Glomerular visceral epithelial cell (primary cell): ENCODE data around the gene KDM2A.

Experiments used
- DNase-seq: peaks from one replicate; pipeline ENCODE4 v3.0.0-alpha.2; 2016; ENCODE audit errors: extremely low spot score

KDM2A gene

DNA sequence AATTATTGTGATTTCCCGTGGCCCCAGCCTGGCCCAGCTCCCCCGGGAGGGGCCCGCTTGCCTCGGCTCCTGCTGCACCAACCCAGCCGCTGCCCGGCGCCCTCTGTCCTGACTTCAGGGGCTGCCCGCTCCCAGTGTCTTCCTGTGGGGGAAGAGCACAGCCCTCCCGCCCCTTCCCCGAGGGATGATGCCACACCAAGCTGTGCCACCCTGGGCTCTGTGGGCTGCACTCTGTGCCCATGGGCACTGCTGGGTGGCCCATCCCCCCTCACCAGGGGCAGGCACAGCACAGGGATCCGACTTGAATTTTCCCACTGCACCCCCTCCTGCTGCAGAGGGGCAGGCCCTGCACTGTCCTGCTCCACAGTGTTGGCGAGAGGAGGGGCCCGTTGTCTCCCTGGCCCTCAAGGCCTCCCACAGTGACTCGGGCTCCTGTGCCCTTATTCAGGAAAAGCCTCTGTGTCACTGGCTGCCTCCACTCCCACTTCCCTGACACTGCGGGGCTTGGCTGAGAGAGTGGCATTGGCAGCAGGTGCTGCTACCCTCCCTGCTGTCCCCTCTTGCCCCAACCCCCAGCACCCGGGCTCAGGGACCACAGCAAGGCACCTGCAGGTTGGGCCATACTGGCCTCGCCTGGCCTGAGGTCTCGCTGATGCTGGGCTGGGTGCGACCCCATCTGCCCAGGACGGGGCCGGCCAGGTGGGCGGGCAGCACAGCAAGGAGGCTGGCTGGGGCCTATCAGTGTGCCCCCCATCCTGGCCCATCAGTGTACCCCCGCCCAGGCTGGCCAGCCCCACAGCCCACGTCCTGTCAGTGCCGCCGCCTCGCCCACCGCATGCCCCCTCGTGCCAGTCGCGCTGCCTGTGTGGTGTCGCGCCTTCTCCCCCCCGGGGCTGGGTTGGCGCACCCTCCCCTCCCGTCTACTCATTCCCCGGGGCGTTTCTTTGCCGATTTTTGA is 166.8 kb downstream of the KDM2A start:
- no peak for DNase-seq

- DNase-seq: no peak
Observed at GRCh38 chr11:67286621-67287333, 167.7 kb downstream of the KDM2A start.

GRCh38 chr11:67287355-67288197 is 168.5 kb downstream of the KDM2A start:
- DNase-seq: no peak

DNA sequence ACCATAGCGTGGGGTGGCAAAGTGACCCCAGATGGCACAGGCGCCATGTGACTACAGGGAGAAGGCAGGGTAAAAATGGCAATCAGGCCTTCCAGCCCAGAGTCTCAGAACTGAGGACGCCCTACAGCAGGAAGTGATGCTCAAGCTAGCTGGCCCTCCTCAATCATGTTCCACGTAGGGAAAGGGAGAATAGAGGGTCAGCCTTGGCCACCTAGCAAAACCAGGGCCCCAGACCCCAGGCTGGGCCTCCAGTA is 169.1 kb downstream of the KDM2A start:
- DNase-seq: no peak

GRCh38 chr11:67288452-67289225 is 169.6 kb downstream of the KDM2A start:
- peak; percentile 86 for DNase-seq

- DNase-seq: no peak
Observed at GRCh38 chr11:67289226-67289650, 170.2 kb downstream of the KDM2A start, which contains the start of gene ANKRD13D. TSS of gene ANKRD13D (plus strand) at chr11:67289303. CDS start at chr11:67289461, 158 bp downstream.

DNA sequence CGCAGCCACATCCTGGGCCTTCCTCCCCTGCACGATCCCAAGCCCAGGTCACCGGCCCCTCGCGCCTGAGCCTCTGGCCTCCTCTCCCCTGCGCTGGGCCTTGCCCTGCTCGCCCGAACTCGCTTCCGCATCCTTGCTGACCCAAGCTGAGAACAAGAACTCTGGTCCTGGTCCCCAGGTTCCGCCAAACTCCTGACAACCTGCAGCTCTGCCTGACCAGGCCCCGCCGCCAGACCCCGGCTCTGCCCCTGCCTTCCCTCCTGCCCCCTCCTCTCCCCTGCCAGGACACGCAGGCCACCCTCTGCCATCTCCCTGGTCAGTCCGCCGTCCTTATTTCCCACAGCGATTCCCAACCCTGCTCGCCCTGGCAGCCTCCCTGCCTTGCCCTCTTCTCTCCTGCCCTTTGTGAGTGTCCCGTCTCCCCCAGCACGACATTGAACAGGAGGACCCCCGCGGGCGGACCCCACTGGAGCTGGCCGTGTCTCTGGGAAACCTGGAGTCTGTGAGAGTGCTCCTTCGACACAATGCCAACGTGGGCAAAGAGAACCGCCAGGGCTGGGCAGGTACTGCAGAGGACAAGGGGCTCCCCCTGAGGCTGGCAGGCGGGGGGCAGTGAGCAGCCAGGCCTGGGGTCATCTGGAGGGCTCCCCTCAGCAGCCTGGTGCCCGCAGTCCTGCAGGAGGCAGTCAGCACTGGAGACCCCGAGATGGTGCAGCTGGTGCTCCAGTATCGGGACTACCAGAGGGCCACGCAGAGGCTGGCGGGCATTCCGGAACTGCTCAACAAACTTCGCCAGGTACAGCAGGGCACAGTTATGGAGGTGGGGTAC is 170.8 kb downstream of the KDM2A start:
- DNase-seq: no peak

- no peak for DNase-seq
Observed at GRCh38 chr11:67290801-67291200, 171.7 kb downstream of the KDM2A start.

DNA sequence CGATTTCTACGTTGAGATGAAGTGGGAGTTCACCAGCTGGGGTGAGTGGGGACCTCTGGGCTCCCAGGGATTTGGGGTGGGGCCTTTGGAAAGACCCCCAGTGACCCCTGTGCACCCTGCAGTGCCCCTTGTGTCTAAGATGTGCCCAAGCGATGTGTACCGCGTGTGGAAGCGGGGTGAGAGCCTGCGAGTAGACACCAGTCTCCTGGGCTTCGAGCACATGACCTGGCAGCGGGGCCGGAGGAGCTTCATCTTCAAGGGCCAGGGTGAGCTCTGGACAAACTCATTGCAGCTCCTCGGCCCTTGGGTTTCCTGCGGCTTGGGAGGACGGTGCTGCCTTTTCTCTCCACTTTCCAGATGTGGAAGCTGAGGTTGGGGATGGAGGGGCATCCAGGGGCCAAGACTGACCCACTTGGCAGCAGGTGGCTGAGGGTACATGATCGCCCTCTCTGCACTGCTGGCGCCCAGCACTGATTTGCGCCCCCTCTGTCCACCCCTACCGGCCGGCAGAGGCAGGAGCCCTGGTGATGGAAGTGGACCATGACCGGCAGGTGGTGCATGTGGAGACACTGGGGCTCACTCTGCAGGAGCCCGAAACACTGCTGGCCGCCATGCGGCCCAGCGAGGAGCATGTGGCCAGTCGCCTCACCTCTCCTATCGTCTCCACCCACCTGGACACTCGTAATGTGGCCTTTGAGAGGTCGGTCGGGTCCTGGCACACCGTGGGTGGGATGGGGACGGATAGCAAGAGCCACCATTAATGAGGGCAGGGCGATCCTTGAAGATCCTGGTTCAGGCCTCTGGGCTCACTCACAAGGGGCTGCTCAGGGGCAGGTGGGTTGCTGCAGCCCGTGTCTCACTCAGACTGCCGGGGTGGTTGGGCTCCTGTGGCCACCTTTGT is 172.7 kb downstream of the KDM2A start:
- no peak for DNase-seq

- no peak for DNase-seq
Observed at GRCh38 chr11:67292671-67293070, 173.6 kb downstream of the KDM2A start.

GRCh38 chr11:67293090-67293489 is 174.0 kb downstream of the KDM2A start:
- peak; percentile 41 for DNase-seq

GRCh38 chr11:67295846-67296245 is 176.8 kb downstream of the KDM2A start:
- no peak for DNase-seq

GRCh38 chr11:67298786-67299185 is 179.7 kb downstream of the KDM2A start:
- DNase-seq: no peak

DNA sequence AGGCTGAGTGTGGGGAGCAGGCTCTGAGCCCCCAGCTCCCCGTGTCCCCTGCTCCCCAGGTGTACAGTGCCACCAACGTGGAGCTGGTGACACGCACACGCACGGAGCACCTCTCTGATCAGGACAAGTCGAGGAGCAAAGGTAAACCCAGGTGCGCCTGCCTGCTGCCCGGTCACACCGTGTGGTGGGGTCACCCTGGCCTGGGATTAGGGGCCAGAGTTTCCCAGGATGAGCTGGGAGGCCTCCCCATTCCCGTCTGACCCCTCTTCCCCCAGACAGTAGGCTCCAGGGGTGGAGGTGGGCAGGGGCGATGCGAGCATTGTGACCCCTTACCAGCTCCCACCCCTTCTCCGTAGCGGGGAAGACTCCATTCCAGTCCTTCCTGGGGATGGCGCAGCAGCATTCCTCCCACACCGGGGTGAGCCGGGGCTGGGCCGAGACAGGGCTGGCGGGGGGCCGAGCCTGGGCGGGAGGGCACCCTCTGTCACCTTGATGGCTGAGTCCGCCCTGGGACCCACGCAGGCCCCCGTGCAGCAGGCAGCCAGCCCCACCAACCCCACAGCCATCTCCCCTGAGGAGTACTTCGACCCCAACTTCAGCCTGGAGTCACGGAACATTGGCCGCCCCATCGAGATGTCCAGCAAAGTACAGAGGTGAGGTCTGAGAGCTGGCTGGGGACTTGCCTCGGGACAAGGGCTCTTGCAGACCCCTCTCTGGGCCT is 180.6 kb downstream of the KDM2A start:
- DNase-seq: no peak

- no peak for DNase-seq
Observed at GRCh38 chr11:67300256-67300755, 181.2 kb downstream of the KDM2A start.

DNA sequence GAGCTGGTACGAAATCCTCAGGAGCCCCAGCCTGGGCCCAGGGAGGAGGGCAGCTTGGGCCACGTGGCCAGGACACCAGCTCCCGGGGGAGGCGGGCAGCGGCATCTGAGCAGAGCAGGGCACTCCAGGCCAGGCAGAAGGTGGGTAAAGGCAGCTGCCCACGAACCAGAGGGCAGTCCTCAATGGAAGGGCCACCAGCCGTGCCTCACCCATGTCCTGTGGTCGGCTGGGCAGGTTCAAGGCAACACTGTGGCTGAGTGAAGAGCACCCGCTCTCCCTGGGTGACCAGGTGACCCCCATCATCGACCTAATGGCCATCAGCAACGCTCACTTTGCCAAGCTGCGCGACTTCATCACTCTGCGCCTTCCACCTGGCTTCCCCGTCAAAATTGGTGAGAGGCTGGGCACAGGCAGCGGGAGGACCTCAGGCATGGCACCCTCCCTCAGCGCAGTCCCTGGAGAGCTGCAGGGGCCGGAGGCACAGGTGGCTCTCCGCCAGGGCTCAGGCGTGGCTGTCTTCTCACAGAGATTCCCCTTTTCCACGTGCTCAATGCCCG is 181.8 kb downstream of the KDM2A start:
- DNase-seq: no peak

DNA sequence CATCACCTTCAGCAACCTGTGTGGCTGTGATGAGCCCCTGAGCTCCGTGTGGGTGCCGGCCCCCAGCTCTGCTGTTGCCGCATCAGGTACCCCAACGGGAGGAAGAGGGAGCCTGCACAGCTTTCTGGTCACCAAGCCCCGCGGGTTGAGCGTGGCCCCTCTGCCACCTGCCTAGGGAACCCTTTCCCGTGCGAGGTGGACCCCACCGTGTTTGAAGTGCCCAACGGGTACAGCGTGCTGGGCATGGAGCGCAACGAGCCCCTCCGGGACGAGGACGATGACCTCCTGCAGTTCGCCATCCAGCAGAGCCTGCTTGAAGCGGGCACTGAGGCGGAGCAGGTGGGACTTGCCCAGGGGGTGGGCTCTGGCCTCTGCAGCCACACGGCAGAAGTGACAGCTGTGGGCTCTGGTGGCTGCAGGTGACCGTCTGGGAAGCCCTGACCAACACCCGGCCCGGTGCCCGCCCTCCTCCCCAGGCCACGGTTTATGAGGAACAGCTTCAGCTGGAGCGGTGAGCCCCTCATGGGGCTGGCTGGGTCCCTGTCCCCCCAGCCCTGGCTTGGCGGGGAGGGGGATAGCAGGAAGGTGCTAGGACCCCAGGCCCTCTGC is 182.4 kb downstream of the KDM2A start:
- DNase-seq: no peak
